Activated CD8-positive, alpha-beta memory T cell treated with anti-CD3 and anti-CD28 coated beads for 36 hours (primary cell): ENCODE measurements around the gene FAF1. TPM values are rescaled to one million over a fixed set of nuclear protein-coding genes. Genes with fewer than 3 reads are reported as not detected.
"Not testable (repeated sequence)": the region's sequence is repeated elsewhere in the genome, so short reads cannot be mapped to it uniquely, and the experiment has no call there.

ENCODE experiments used
- CTCF ChIA-PET: fragments of 350-600 bp; sonication (Branson Sonifier 250); formaldehyde crosslinking; loops from one replicate; lab custom pipeline; 2021; ENCODE audit warnings: antibody characterized with exemption; lab: Charles Lee
- POLR2A ChIA-PET: fragments of 350-600 bp; sonication (Branson Sonifier 250); formaldehyde crosslinking; loops from one replicate; lab custom pipeline; 2021; ENCODE audit warnings: antibody characterized with exemption; lab: Charles Lee
- total RNA-seq, 2 experiments: library from RNA; stranded (reverse); gene quantifications; one replicate each; pipeline ENCODE4 v1.2.3, GENCODE V29; 2021

The FAF1 gene
- total RNA-seq, 2 experiments from 2014 or later, result 79.7 to 86.4 TPM

DNA sequence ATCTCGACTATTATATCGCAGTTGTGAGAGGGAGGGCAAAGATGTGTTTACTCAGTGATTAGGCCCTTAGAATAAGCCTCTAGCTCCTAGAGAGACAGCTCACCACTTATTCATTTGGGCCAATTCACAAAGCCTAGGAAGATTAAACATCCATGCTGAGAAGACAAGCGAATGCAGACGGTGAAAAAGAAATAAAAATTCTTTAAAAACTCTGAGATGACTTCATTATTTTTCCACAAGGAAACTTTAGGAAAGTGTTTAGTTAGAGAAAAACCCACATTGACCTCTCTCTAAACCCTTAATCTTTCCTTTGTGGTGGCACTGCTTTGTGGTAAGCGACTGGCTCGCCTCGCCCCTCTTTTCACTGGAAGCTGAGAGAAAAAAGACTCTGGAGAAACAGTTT is 390.0 kb downstream of the FAF1 start:
- ChIA-PET CTCF (no interaction called here), POLR2A (no interaction called here)

GRCh38 chr1:50568782-50569181 is 391.3 kb downstream of the FAF1 start:
- POLR2A ChIA-PET, result no interaction called here
- CTCF ChIA-PET, result no interaction called here

DNA sequence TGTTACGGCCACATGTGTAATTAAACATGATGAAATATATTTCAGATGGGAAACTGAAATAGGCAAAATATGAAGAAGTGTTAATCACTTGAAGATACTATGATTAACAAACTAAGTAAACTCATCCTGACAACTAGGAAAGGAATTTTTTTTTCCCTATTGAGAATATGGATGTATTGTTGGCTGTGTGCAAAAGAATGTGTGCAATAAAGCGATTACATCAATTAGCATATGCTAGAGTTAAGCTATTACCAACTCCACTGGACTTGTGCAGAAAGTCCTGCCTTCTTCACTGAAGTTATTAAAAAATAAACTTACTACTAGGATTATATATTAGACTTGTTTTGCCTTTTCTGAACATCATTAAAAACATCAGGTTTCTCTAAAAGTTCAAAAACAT is 393.7 kb downstream of the FAF1 start:
- POLR2A ChIA-PET, result no interaction called here
- CTCF ChIA-PET, result no interaction called here

DNA sequence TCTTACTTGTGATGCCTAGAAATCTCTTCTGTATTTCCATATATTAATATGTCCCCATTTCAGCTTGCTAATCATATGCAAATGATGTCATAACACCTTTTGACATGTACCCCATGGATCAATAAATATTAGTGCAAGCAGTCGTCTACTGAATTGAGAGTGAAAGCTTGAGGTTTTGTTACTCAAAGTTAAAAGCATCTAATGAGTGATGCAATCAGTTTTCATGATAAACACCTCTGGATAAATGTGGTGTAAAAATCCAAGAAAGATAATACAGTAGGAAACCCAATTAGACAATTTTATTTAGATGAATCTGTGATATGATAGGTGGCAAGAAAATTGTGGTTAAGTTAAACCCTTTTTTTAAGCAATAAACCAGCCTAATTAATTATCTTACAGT is 395.6 kb downstream of the FAF1 start:
- ChIA-PET CTCF (no interaction called here), POLR2A (no interaction called here)

DNA sequence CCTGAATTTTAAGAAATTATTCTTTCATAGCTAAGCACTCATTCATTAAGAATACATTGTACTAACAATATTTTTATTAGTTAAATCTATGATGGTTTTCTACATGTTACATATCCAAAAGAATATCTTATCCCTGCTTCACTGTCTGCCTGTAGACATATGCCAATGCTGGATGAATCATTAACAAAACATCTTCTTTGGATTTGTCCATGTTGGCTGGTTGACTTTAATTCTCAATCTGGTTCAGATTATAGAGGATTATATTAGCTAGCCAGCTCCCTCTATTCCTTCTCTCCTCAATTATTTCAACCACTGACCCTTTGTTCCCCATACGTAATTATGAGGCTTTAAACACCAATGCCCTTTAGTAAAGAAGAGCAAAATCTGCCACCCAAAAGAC is 398.0 kb downstream of the FAF1 start:
- ChIA-PET POLR2A (no interaction called here), CTCF (no interaction called here)

- ChIA-PET CTCF (no interaction called here), POLR2A (no interaction called here)
These were observed 400.6 kb downstream of the FAF1 start for GRCh38 chr1:50559421-50559820.

DNA sequence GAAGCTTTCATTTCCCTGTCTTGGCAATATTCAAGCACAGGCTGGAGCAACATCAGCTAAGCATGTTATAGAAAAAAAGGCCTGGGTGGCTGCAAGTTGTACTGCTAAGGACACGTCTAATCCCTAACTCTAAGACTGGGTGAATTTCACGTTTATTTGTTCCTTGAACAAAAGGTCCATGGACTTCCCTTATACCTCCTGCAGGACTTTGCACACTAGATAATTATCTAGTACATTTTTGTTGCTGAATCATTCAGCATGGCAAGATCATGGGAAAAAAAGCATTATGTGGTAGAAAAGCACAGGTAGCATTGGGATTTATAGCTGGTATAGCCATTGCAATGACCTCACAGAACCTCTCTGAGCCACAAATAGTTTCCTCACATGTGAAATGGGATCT is 406.1 kb downstream of the FAF1 start:
- ChIA-PET POLR2A (no interaction called here), CTCF (no interaction called here)

DNA sequence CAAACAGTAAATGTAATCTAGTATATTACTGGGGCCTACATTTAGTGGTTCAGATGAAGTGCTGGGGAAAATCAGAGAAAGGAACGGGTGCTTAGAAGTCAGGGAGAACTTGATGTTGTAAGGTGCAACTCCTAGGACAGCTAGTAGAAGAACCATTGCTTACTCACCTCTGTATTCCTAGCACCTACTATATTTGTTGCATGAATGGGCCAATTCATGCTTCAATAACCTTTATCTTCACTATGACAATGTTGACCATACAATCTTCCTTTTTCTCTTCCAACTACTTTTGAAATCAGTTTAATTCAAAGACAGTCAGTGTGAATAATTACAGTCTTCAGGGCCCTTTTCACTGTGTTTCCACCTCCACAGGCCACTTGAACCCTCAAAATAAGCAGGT is 411.8 kb downstream of the FAF1 start:
- CTCF ChIA-PET, result no interaction called here
- POLR2A ChIA-PET, result no interaction called here

GRCh38 chr1:50542362-50542761 is 417.7 kb downstream of the FAF1 start:
- CTCF ChIA-PET, result no interaction called here
- POLR2A ChIA-PET, result no interaction called here

DNA sequence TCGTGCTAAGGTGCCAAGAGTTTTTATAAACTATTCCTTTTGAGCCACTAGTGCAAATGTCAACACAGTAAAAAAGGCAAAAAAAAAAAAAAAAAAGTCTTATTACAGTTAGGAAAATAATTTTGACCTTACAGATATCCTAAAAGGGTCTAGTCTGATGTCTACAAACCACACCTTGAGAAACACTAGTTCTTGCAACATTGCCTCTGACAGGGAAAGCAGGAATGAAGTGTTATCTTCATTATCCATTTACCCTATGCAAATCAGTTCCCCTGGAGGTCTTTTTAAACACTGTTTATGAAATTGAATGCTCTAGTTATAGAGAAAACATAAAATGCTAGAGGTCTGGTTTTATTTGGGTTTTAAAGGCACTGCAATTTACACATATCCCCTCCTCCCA is 421.6 kb downstream of the FAF1 start:
- CTCF ChIA-PET, result no interaction called here
- POLR2A ChIA-PET, result no interaction called here

- ChIA-PET POLR2A (no interaction called here), CTCF (no interaction called here)
These were observed 428.5 kb downstream of the FAF1 start for GRCh38 chr1:50531601-50532000.

DNA sequence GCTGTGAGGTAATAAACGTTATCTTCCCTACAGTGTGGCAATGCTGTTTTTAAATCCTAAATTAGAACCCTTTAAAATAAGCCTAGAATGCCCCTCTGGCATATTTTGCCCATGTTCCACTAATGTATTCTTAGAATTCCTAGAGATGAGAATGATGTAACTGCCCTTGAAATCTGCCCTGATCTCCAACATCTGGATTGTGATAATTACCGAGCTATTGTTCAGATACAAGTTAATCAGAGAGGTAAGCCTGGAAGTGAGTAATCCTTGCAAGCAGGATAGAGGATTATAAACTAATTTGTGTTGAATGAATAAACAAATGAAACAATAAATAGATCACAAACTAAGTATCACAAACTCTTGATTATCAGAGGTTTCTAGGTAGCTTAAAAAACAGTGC is 429.0 kb downstream of the FAF1 start:
- POLR2A ChIA-PET, result no interaction called here
- CTCF ChIA-PET, result no interaction called here

GRCh38 chr1:50529510-50529909 is 430.6 kb downstream of the FAF1 start:
- ChIA-PET POLR2A (no interaction called here), CTCF (interaction anchor here (0.6 kb wide), 1 partner anchor 26 kb away, joined by 3 read pairs; no protein-coding TSS in a partner anchor)

DNA sequence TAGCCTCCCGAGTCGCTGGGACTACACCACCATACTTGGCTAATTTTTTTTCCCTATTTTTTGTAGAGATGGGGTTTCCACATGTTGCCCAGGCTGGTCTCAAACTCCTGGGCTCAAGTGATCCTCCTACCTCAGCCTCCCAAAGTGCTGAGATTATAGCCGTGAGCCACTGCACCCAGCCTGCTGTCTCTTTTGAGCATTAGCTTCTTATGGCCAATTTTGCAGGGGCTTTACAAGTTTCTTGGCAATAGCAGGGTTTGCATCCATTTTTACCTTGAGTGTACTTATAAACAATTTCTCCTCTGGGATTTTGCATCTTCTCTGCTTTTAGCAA is 432.1 kb downstream of the FAF1 start:
- POLR2A ChIA-PET, result not testable (repeated sequence)
- CTCF ChIA-PET, result interaction anchor here (0.6 kb wide), 1 partner anchor 188 kb away, joined by 3 read pairs; no protein-coding TSS in a partner anchor

DNA sequence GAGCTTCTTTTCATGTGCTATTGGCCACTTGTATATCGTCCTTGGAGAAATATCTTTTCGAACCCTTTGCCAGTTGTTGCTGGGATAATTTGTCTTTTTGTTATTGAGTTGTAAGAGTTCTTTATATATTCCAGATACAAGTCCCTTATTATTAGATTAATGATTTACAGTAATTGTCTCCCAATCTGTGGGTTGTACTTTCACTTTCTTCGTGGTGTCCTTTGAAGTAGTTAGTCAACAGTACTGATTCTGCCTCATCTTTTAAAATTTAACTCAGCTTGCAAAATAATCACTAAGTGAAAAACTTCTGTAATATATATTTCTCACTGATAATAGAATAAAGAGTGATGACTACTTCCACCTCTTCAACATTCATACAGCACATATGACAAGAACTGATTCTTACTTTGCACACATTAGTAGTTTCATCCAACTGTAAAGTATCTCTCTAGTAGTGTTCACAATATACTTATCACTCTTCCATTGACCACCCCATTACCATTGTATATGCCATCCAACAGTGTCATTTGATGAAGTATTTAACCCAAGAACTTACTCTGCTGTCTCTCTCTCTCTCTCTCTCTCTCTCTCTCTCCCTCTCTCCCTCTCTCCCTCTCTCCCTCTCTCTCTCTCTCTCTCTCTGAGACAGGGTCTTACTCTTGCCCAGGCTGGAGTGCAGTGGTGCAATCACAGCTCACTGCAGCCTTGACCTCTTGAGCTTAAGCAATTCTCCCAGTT is 432.6 kb downstream of the FAF1 start:
- ChIA-PET POLR2A (no interaction called here), CTCF (interaction anchor here (0.6 kb wide), 1 partner anchor 188 kb away, joined by 3 read pairs; no protein-coding TSS in a partner anchor)

GRCh38 chr1:50526431-50526830 is 433.6 kb downstream of the FAF1 start:
- ChIA-PET POLR2A (no interaction called here), CTCF (no interaction called here)

DNA sequence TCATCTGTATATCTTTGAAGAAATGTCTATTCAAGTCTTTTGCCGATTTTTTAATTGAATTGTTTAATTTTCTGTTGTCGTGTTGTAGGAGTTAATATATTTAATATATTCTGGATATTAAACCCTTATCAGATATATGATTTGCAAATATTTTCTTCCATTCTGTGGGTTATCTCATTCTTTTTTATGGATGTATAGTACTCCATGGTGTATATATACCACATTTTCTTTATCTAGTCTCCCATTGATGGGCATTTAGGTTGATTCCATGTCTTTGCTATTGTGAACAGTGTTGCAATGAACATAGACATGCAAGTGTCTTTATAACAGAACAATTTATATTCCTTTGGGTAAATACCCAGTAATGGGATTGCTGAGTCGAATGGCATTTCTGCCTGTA is 436.5 kb downstream of the FAF1 start:
- ChIA-PET POLR2A (no interaction called here), CTCF (no interaction called here)

- CTCF ChIA-PET, result no interaction called here
These were observed 437.2 kb downstream of the FAF1 start for GRCh38 chr1:50522691-50523342.

GRCh38 chr1:50521703-50522102 is 438.4 kb downstream of the FAF1 start:
- POLR2A ChIA-PET, result no interaction called here
- CTCF ChIA-PET, result no interaction called here

More at GRCh38 chr1:50522691-50523342, 437.2 kb downstream of the FAF1 start:
- POLR2A ChIA-PET, result no interaction called here

GRCh38 chr1:50517488-50517887 is 442.6 kb downstream of the FAF1 start:
- ChIA-PET CTCF (no interaction called here), POLR2A (no interaction called here)

DNA sequence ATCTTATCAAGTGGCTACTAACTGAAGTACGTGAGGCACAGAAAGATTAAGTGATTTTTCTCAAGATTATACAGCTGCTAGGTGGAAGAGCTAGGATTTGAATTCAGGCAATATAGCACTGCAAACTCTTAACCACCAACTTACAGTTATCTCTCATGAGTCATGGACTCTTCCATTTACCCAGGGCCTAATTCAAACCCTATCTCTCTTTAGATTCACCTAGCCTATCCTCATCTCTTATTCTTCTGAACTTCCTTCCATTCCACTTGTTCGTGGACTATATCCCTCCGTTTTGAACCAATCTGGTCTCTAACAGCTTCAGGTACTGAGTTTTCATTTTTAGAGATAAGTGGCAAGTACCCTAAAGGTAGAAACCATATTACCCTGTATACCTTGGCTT is 444.0 kb downstream of the FAF1 start:
- CTCF ChIA-PET, result no interaction called here

More for the DNA sequence above, 444.0 kb downstream of the FAF1 start:
- POLR2A ChIA-PET, result no interaction called here
